ENCODE measurements around the gene INPP4A. TPM values are rescaled to one million over a fixed set of nuclear protein-coding genes. Genes with fewer than 3 reads are reported as not detected.

Gene INPP4A
- total RNA-seq, 4 donors from 2014 or later: 22.8 to 35.8 (median 25.4) TPM

DNA sequence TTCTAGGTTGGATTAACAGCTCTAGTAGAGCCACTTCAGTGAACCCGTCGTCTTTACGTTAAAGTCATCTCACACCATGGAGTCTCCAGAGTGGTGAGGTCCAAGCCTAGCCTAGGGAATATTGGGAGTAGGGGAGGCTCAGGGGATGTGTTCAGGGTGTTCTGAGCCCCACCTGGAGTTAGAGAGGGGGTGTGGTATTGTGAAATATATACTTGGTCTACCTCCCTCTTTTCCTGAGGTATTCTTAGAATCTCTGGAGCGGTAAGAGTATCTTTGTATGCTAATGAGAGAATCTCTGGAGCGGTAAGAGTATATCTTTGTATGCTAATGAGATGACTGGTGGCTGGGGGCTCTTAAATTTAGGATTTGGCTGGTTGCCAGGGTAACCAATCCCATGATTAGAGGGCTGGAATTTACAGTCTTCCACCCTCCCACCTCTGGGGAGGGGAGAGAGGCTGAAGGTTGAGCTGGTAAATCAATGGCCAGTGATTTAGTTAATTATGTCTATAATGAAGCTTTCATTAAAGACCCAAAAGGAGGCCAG is 69.5 kb downstream of the INPP4A start:
- Histone ChIP-seq H3K9me3 (no peaks in the 10 kb centered on the region), H3K4me1 (peaks cover 7 to 22% (median 13%) of the 10 kb centered on the region in 4 donors), H3K27ac (no peak overlapping the region), H3K36me3 (no peaks in the 10 kb centered on the region), H3K4me3 (no peak overlapping the region), H3K27me3 (no peaks in the 10 kb centered on the region)
- no peak for DNase-seq
- no peak for TF ChIP-seq CTCF (IDR thresholded peaks at IDR 0.05)
- TF ChIP-seq POLR2A (IDR thresholded peaks at IDR 0.05): no peak
- no peak for TF ChIP-seq POLR2AphosphoS5 (IDR thresholded peaks at IDR 0.05)
- no peak for TF ChIP-seq EP300 (IDR thresholded peaks at IDR 0.05; ENCODE audit: low read depth)
- WGBS, 2 donors (ENCODE audit: low coverage in 1 of 2): 90 to 94% methylated on average over 3 to 5 of the region's 5 CpGs
- intact Hi-C loops (cut with DNase I; ENCODE audit: low total_unique reads) (loop anchor here (10.0 kb wide), 1 partner anchor 69 kb away; the partner anchor contains the start of gene INPP4A), in situ Hi-C loops (cut with MboI; ENCODE audit: low pct_ligation_motif_present in 1 of 4, low pct_unique_long_range_greater_than_20kb in 1 of 4, low sequenced_read_pairs in 3 of 4) (loop anchor here in 1 of 4 donors (25.0 kb wide), 1 partner anchor 102 kb away; no protein-coding TSS in a partner anchor)

DNA sequence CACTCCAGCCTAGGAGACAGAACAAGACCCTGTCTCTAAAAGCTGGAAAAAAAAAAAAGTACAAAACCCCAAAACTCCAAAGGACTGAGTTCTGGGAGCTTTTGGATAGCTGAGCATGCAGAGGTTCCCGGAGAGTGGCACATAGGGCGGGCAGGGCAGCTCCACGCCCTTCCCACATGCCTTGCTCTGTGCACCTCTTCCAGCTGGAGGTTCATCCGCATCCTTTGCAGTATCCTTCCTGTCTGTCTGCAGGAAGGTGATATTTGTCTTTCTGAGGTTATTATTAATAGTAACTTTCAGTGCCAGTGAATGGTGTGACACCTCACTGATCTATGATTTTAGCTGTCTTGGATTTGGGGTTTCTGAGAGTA is 70.2 kb downstream of the INPP4A start:
- no peak for DNase-seq
- in situ Hi-C loops (cut with MboI; ENCODE audit: low pct_ligation_motif_present in 1 of 4, low pct_unique_long_range_greater_than_20kb in 1 of 4, low sequenced_read_pairs in 3 of 4) (loop anchor here in 1 of 4 donors (25.0 kb wide), 1 partner anchor 103 kb away; no protein-coding TSS in a partner anchor), intact Hi-C loops (cut with DNase I; ENCODE audit: low total_unique reads) (loop anchor here (10.0 kb wide), 1 partner anchor 70 kb away; the partner anchor contains the start of gene INPP4A)
- TF ChIP-seq CTCF (IDR thresholded peaks at IDR 0.05): no peak
- TF ChIP-seq EP300 (IDR thresholded peaks at IDR 0.05; ENCODE audit: low read depth): no peak
- TF ChIP-seq POLR2A (IDR thresholded peaks at IDR 0.05): no peak
- no peak for TF ChIP-seq POLR2AphosphoS5 (IDR thresholded peaks at IDR 0.05)
- Histone ChIP-seq H3K27ac (peak overlapping the region; percentile 15 to 62 (median 48)), H3K4me1 (peaks cover 7 to 19% (median 13%) of the 10 kb centered on the region in 4 donors), H3K4me3 (no peak overlapping the region), H3K27me3 (no peaks in the 10 kb centered on the region), H3K36me3 (no peaks in the 10 kb centered on the region), H3K9me3 (no peaks in the 10 kb centered on the region)
- 84% methylated on average over 4 of the region's 4 CpGs; no CpG with 5 or more reads in 1 of the 2 donors for WGBS, 2 donors (ENCODE audit: low coverage in 1 of 2)

- no peak overlapping the region for H3K4me3 ChIP-seq
- in situ Hi-C loops (cut with MboI; ENCODE audit: low pct_ligation_motif_present in 1 of 4, low pct_unique_long_range_greater_than_20kb in 1 of 4, low sequenced_read_pairs in 3 of 4): loop anchor here in 1 of 4 donors (25.0 kb wide), 1 partner anchor 103 kb away; no protein-coding TSS in a partner anchor
- H3K27me3 ChIP-seq: no peaks in the 10 kb centered on the region
- TF ChIP-seq POLR2A (IDR thresholded peaks at IDR 0.05) (no peak), EP300 (IDR thresholded peaks at IDR 0.05; ENCODE audit: low read depth) (no peak), POLR2AphosphoS5 (IDR thresholded peaks at IDR 0.05) (no peak), CTCF (IDR thresholded peaks at IDR 0.05) (no peak)
- H3K27ac ChIP-seq: peak overlapping the region; percentile 15 to 62 (median 48)
- H3K9me3 ChIP-seq: no peaks in the 10 kb centered on the region
- WGBS, 2 donors (ENCODE audit: low coverage in 1 of 2): 54 to 78% methylated on average over 4 to 13 of the region's 13 CpGs
- no peaks in the 10 kb centered on the region for H3K36me3 ChIP-seq
- DNase-seq: no peak
- peaks cover 7 to 19% (median 13%) of the 10 kb centered on the region in 4 donors for H3K4me1 ChIP-seq
- intact Hi-C loops (cut with DNase I; ENCODE audit: low total_unique reads): loop anchor here (10.0 kb wide), 1 partner anchor 71 kb away; the partner anchor contains the start of gene INPP4A
Observed at GRCh38 chr2:98515250-98515991, 70.8 kb downstream of the INPP4A start.

GRCh38 chr2:98516571-98516970 is 71.9 kb downstream of the INPP4A start:
- H3K9me3 ChIP-seq: no peaks in the 10 kb centered on the region
- no peak for DNase-seq
- no peak for TF ChIP-seq POLR2A (IDR thresholded peaks at IDR 0.05)
- in situ Hi-C loops (cut with MboI; ENCODE audit: low pct_ligation_motif_present in 1 of 4, low pct_unique_long_range_greater_than_20kb in 1 of 4, low sequenced_read_pairs in 3 of 4) (loop anchor here in 1 of 4 donors (25.0 kb wide), 1 partner anchor 104 kb away; no protein-coding TSS in a partner anchor), intact Hi-C loops (cut with DNase I; ENCODE audit: low total_unique reads) (loop anchor here (10.0 kb wide), 1 partner anchor 72 kb away; the partner anchor contains the start of gene INPP4A)
- no peaks in the 10 kb centered on the region for H3K27me3 ChIP-seq
- no peak overlapping the region for H3K4me3 ChIP-seq
- peaks cover 7 to 19% (median 13%) of the 10 kb centered on the region in 4 donors for H3K4me1 ChIP-seq
- H3K36me3 ChIP-seq: no peaks in the 10 kb centered on the region
- H3K27ac ChIP-seq: no peak overlapping the region
- 96 to 100% methylated on average over 1 to 3 of the region's 3 CpGs for WGBS, 2 donors (ENCODE audit: low coverage in 1 of 2)
